GM18907 (cell line): ENCODE data around the gene EYS.
"Not testable (repeated sequence)": the region's sequence is repeated elsewhere in the genome, so short reads cannot be mapped to it uniquely, and the experiment has no call there.

ENCODE experiments used
- ATAC-seq: cut with Tn5 transposase; IDR thresholded peaks from one replicate; pipeline ENCODE4 v1.9.1; 2021; ENCODE audit warnings: mild to moderate bottlenecking, moderate library complexity; ENCODE audit not compliant: unreplicated experiment

EYS gene

DNA sequence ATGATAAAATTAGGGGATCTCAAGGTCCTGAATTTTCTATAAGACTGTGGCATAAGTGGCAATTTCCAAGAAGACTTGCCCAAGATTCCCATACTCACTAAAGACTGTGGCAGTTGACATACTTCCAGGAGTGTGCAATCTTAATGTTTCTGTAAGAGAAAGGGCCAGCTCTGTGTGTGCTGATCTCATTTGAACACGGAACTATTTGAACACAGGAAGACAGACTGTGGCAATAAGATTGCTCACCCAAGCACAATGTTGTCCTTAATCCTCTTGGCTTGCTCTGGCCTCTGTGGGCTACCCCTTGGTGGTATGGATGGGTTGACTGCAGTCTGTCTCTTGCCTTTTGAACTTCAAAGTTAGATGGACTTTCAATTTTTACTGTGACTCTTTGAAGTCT is 1920.0 kb downstream of the EYS start:
- ATAC-seq, result no peak

DNA sequence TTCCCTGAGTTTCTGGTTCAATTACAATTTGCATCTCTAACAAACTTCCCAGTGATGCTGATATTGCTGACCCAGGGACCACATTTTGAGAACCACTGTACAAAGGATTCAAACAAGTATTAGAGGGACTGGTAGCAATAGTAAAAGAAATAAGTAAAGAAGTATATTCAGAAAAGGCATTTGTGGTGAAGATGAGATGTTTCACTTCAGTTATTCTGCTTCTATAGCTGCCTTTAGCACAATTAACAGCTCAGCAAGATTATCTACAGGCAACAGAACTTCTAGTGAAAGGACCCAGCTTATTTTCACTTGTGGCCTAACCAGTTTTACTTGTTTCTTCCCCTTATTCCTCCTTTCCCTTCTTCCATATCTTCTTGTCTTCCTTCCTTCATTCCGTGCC is 1922.0 kb downstream of the EYS start:
- no peak for ATAC-seq

DNA sequence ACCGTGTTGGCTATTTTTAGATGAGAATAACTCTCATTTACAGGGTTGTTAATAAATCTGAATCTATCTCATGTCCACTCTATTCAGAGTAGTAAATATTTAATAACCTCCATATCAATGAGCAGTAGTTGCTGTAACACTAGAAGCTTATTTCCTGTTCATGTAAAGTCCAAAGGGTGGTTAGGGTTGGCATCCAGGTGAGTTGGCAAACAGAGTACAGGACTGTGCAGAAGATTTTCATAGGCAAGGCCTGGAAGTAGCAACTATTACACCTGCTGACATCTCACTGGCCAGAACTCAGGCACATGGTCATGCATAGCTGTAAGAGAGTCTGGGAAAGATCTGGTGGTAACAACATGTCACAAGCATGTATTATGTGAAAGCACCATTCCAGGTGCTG is 1923.9 kb downstream of the EYS start:
- no peak for ATAC-seq

DNA sequence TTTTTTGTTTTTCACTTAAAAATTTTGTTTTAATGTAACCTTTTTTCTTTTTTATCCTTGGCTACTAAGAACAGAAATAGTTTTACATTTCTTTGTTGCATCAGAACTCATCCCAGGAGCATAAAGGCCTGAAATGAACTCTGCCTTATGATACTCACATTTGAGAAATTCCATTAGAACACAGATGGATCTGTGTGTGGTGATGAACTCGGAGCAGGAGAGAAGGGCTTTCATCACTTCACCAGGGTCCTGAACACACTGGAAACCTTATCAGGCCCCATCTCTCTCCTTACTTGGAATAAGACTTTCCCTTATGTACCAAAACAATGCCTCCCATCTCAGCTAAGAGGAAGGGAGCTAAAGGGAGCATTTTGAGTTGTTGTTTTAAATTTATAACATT is 1932.1 kb downstream of the EYS start:
- ATAC-seq, result no peak

- no peak for ATAC-seq
These were observed 1933.8 kb downstream of the EYS start for GRCh38 chr6:63773200-63773599.

- ATAC-seq, result no peak
These were observed 1941.2 kb downstream of the EYS start for GRCh38 chr6:63765828-63766227.

GRCh38 chr6:63764318-63764916 is 1942.6 kb downstream of the EYS start:
- no peak for ATAC-seq

DNA sequence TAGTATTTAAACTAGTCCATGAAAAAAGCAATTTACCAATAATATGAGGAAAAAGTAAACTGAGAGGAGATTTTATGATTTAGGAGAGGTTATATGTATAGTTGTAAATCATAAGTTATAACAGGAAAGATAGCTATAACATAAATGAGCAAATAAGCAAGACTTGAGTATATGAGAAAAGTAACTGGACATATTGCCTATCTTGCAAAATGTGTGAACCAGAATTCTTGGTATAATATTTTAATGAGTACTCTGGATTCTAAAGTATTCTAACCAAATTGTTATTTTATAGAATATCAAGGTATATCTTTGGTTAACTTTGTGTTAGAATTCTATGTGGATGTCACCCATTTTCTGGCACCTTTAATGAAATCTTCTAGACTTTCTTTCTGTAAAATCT is 1946.8 kb downstream of the EYS start:
- ATAC-seq, result no peak

DNA sequence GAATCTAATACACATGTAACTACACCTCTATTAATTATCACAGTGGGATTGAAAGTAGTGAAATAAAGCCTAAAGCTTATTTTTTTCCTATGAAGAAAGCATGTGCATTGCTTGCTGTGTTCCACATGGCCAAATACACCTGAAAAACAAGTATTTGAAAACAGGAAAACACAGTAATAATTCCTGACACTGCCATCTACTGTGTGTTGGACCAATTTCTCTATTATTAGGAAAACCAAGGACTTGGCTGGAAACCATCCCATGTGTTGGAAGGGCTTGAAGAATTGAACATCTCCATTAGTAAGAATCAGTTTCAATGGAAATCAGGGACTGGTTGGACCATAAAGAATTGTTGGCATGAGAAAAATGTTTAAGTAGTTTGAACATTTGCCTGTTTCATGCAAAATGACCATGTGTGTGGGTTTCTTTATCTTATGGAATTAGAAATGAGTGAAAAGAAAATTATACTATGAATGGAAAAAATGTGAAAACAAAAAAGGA is 1947.4 kb downstream of the EYS start:
- ATAC-seq, result no peak

- ATAC-seq, result no peak
These were observed 1949.2 kb downstream of the EYS start for GRCh38 chr6:63757826-63758225.

DNA sequence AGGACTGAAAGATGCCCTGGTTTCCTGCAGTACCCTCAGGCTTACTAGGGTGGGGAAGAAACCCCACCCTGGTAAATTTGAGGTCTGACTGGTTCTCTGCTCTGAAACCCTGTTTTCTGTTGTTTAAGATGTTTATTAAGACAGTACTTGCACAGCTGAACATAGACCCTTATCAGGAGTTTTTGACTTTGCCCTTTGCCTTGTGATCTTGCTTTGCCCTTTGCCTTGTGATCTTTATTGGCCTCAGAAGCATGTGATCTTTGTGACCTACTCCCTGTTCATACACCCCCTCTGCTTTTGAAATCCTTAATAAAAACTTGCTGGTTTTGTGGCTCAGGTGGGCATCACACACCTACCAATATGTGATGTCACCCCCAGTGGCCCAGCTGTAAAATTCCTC is 1949.8 kb downstream of the EYS start:
- not testable (repeated sequence) for ATAC-seq

DNA sequence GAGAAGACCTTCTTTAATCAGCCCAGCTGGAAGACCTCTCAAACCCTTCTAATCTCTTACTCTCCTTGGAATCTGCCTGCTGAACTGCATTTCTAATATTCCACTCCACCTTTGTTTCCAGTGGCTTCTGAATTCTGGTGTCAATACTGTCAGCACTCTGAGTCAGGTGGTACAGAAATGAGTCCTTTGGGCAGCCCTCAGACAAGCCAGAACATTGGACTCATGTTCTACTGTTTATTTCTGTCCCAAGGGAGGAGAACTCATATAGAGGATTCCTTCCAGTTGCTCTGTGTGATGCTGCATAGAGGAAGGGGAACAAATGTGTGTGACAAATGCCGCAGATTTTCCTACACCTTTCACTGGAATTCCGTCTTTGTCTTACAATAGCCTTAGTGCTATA is 1956.6 kb downstream of the EYS start:
- no peak for ATAC-seq

DNA sequence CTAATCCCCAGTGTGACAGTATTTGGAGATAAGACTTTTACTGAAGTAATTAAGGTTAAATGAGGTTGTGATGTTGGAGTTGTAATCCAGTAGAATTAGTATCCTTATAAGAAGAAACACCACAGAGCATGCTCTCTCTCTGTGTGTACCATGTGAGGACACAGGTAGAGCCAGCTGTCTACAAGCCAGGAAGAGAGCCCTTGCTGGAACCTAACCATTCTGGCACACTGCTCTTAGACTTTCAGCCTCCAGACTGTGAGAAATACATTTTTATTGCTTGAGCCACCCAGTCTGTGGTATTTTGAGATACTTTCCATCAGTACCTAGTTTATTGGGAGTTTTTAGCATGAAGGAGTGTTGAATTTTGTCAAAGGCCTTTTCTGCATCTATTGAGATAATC is 1961.2 kb downstream of the EYS start:
- no peak for ATAC-seq

- ATAC-seq, result no peak
These were observed 1962.2 kb downstream of the EYS start for GRCh38 chr6:63744810-63745209.

GRCh38 chr6:63743691-63744090 is 1963.3 kb downstream of the EYS start:
- no peak for ATAC-seq

GRCh38 chr6:63742060-63742459 is 1965.0 kb downstream of the EYS start:
- no peak for ATAC-seq

GRCh38 chr6:63740709-63741108 is 1966.3 kb downstream of the EYS start:
- no peak for ATAC-seq

DNA sequence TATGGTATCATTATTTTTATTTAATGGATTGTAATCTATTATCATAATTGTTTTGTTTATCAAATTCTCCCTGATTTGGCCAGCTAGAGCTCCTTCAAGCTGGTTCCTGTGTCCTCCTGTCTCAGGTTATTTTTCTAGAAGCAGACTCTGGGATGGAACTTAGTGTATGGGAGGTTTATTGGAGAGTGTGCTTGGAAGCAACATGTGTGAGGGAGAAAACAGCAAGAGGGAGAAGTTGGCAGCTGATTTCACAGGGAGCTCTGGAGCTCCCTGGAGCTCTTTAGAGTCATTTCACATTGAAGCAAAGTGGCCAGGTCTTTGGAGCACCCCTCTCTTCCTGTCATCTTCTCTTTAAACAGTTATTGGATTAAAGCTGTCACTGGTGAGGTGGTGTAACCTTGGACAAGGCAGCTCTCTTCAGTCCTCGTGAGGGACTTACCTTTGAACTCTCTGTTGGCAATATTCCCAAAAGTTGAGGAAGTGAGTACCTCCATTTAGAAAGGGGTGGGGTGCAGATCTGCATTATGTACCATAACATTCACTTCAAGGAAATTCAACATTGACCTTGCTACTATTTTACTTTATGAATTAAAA is 1967.8 kb downstream of the EYS start:
- no peak for ATAC-seq

DNA sequence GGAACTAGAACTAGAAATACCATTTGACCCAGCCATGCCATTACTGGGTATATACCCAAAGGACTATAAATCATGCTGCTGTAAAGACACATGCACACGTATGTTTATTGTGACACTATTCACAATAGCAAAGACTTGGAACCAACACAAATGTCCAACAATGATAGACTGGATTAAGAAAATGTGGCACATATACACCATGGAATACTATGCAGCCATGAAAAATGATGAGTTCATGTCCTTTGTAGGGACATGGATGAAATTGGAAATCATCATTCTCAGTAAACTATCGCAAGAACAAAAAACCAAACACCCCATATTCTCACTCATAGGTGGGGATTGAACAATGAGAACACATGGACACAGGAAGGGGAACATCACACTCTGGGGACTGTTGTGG is 1968.8 kb downstream of the EYS start:
- not testable (repeated sequence) for ATAC-seq

GRCh38 chr6:63734923-63735322 is 1972.1 kb downstream of the EYS start:
- ATAC-seq, result no peak

- ATAC-seq, result no peak
These were observed 1974.7 kb downstream of the EYS start for GRCh38 chr6:63732336-63732735.

DNA sequence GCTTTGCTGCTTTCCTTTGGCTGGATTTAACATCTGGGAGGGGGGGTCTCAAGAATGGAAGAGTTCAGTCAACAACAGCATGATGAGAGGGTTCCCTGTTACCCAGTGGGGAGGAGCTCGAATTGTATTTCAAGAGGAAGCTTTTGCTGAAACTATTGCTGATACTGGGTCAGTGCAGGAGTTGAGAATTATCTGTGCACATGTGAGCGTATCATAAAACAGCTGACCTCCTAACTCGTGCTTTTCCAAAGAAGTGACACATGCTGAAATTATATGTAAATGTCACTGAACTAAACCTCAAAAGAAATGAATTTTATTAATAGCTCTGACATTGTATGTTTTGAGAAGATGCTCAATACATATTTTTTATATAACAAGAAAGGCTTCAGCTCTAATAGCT is 1975.1 kb downstream of the EYS start:
- no peak for ATAC-seq

DNA sequence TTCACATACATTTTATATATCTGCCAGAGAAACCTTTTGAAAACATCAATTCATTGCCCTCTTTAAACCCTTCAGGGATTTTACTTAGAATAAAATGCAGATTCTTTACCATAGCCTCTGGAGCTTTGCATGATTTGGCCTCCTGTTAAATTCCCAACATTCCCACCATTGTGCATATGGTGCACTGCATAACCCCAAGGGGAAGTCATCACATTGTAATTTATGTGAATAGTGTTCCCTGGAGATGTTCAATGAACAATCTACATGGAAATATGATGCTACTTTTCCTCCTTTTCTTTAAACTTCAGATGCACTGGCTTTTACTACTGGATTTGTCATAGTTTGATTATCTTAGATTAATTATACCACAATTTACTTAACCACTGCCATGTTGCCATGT is 1976.7 kb downstream of the EYS start:
- ATAC-seq, result no peak
